Activated CD4-positive, CD25-positive, alpha-beta regulatory T cell treated with anti-CD3 and anti-CD28 coated beads, Interleukin-2, amount 50 U/mL, for 72 hours (primary cell): ENCODE measurements around the gene TFDP1.
A peak's percentile ranks its signal among the peaks of the same experiment; 100 is the strongest.

Source experiments
- DNase-seq: peaks from one replicate; pipeline ENCODE4 v3.0.0; 2021

TFDP1 gene

DNA sequence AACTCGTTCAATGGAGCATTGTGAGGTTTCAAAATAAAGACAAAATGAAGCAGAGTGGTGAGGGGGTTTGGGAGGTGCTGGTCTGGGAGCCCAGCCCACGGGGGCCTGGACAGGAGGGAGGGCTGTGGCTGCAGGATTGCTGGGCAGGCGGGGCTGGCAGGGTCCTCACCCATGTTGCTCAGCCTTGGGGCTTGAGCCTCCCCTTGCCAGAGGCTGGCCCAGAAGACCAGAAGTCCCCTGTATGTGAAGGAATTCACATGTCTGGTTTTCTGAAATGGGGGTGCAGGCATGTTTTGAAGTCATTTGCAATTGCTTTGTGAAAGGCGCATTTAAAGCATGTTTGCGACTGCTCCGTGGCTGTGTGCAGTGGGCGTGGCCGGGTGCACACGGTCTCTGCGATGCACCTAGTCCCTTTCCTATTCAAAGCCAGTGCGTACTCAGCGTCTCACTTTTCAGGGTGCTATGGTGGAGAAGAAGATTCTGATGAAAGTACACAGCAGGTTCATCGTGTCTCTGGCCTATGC is 84.7 kb downstream of the TFDP1 start:
- peak; percentile 17 for DNase-seq

- DNase-seq: peak; percentile 26
Measured at GRCh38 chr13:113669755-113670341, 85.3 kb downstream of the TFDP1 start.

DNA sequence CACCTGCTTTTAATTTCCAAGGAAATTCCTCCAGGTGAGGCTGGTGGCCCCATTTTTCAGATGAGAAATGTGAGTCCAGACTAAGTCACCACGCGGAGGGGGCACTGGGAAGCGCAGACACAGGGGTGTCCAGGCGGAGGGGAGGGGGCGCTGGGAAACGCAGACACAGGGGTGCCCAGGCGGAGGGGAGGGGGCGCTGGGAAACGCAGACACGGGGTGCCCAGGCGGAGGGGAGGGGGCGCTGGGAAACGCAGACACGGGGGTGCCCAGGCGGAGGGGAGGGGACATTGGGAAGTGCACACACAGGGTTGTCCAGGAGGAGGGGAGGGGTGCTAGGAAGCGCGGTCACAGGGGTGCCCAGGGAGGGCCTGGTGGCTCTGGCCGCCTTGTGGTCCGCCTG is 86.0 kb downstream of the TFDP1 start:
- peak; percentile 26 for DNase-seq

DNA sequence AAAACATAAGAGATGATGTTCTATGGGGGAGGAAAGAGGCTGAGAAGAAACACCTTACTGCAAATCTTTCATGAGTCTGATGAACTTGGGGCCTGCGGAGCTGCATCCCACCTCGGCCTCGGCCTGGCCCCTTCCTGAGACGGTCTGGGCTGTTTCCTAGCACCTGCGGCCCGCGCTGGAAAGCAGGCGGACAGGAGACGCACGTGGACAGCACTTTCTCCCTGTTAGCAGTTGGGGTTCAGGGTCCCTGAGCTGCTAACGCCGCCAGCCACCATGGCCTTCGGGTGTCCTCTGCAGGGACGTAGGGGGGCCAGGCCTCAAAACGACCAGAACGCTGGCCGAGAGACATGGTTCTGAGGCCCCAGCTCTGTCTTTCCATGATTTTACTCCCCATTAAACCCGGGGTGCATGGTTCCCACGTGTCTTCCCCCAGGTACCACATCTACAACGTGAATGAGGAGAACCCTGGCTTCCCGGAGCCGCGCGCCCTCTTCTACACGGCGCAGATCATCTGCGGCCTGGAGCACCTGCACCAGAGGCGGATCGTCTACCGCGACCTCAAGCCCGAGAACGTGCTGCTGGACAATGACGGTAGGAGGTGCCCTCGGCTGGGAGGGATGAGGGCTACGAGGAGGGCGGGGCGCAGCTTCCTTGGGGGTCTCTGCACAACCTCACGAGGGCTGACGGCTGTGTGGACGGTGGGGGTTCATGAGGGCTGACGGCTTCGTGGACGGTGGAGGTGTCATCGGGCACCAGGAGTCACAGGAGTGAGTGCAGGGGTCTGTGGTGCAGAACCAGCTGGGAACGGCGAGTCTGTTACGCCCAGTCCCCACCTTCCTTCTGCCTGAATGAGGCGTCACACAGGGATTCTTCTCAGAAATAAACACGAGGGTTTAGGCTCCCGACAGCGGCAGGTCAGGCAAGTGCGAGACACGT is 86.8 kb downstream of the TFDP1 start:
- DNase-seq: peak; percentile 16

DNA sequence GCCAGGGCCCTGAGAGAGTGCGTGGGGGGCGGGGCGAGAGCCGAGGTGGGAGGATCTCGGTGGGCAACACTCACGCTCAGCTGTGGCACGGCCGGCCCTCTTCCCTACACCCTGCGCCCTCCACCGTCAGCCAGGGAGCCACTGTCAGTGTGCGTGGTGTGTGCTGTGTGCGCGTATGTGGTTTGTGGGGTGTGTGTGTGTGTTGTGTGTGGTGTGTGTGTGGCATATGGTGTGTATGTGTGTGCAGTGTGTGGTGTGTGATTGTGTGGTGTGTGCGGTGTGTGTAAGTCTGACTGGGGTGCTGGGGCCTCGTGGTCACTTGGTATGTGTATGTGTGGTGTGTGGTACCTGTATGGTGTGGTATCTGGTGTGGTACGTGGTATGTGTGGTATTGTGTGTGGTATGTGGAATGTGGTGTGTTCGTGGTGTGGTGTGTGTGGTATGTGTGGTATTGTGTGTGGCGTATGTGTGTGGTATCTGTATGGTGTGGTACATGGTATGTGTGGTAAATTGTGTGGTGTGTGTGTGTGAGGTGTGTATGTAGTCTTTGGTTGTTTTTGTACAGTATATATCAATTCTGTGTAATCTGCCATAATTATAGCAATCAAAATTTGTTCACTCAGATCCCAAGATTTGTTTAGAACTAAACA is 87.6 kb downstream of the TFDP1 start:
- DNase-seq: peak; percentile 30
